T-cell (primary cell): Measurements from ENCODE around the gene OR5L2. TPM values are rescaled to one million over a fixed set of nuclear protein-coding genes. Genes with fewer than 3 reads are reported as not detected.
"Not testable (repeated sequence)": the region's sequence is repeated elsewhere in the genome, so short reads cannot be mapped to it uniquely, and the experiment has no call there.

Source experiments
- ATAC-seq, 4 experiments: fragments of 200-7000 bp in 3 of 4; fragments of 150-1000 bp in 1 of 4; cut with Tn5 transposase; replicated peaks in 1 of 4; 1 replicate in 3 of 4; 2 replicates in 1 of 4; pipeline ENCODE4 v1.10.0; 2021; ENCODE audit warnings: moderate library complexity in 3 of 4, mild to moderate bottlenecking in 2 of 4, moderate number of reproducible peaks in 1 of 4
- CTCF ChIA-PET, 2 donors: fragments of 300-600 bp; sonication (Branson Sonifier 250); formaldehyde crosslinking; loops; one replicate each; lab custom pipeline; 2022; ENCODE audit warnings: antibody characterized with exemption in 2 of 2; lab: Charles Lee
- POLR2A ChIA-PET, 2 donors: fragments of 300-600 bp; sonication (Branson Sonifier 250); formaldehyde crosslinking; loops; one replicate each; lab custom pipeline; 2022; ENCODE audit warnings: antibody characterized with exemption in 2 of 2; lab: Charles Lee
- DNase-seq, 35 experiments: peaks; one replicate each; pipeline versions ENCODE4 v3.0.0 to v3.0.0-alpha.2; 2013 to 2023
- H3K27ac ChIP-seq: one replicate; pipeline ENCODE4 v1.5.1; 2013; ENCODE audit warnings: low read length
- H3K27me3 ChIP-seq, 2 experiments: replicated peaks in 1 of 2; 1 replicate in 1 of 2; 2 replicates in 1 of 2; pipeline versions ENCODE4 v1.6.1 to v1.7.0; 2013; ENCODE audit warnings: low read length in 1 of 2, mixed read lengths in 1 of 2; ENCODE audit not compliant: control insufficient read depth in 2 of 2, insufficient read depth in 2 of 2; ENCODE audit errors: extremely low read depth in 1 of 2
- H3K36me3 ChIP-seq, 2 donors: 1 replicate in 1 of 2; 2 replicates in 1 of 2; pipeline versions ENCODE4 v1.6.1 to v1.7.0; 2013; ENCODE audit warnings: low read length in 1 of 2; ENCODE audit not compliant: control insufficient read depth in 2 of 2, insufficient read depth in 1 of 2; ENCODE audit errors: extremely low read depth in 1 of 2
- H3K4me1 ChIP-seq, 2 experiments: 1 replicate in 1 of 2; 2 replicates in 1 of 2; pipeline versions ENCODE4 v1.6.1 to v1.7.0; 2013; ENCODE audit warnings: low read length in 2 of 2, mixed read lengths in 1 of 2; ENCODE audit not compliant: insufficient read depth in 2 of 2, control insufficient read depth in 1 of 2; ENCODE audit errors: extremely low read depth in 1 of 2
- H3K4me3 ChIP-seq, 2 donors: 1 replicate in 1 of 2; 2 replicates in 1 of 2; pipeline versions ENCODE4 v1.5.1 to v1.7.0; 2013; ENCODE audit warnings: mild to moderate bottlenecking in 2 of 2, low read length in 1 of 2, moderate library complexity in 1 of 2; ENCODE audit not compliant: control insufficient read depth in 1 of 2; ENCODE audit errors: extremely low read depth in 1 of 2
- H3K9me3 ChIP-seq: 2 replicates; pipeline ENCODE4 v1.7.0; 2013
- H3K27ac Mint-ChIP-seq, 2 donors: one replicate each; pipeline ENCODE4 v1.8.0; 2020 to 2021; ENCODE audit warnings: mild to moderate bottlenecking in 2 of 2, mixed read lengths in 2 of 2
- H3K27me3 Mint-ChIP-seq, 2 donors: one replicate each; pipeline ENCODE4 v1.8.0; 2021 to 2022; ENCODE audit warnings: mixed read lengths in 2 of 2
- H3K36me3 Mint-ChIP-seq: one replicate; pipeline ENCODE4 v1.8.0; 2021; ENCODE audit warnings: mixed read lengths
- H3K4me1 Mint-ChIP-seq, 3 donors: one replicate each; pipeline ENCODE4 v1.8.0; 2020 to 2022; ENCODE audit warnings: mixed read lengths in 3 of 3, mild to moderate bottlenecking in 1 of 3
- H3K4me3 Mint-ChIP-seq, 3 donors: one replicate each; pipeline ENCODE4 v1.8.0; 2020 to 2022; ENCODE audit warnings: mild to moderate bottlenecking in 3 of 3, mixed read lengths in 3 of 3, moderate library complexity in 3 of 3
- H3K9me3 Mint-ChIP-seq, 3 donors: one replicate each; pipeline ENCODE4 v1.8.0; 2020 to 2022; ENCODE audit warnings: mixed read lengths in 3 of 3
- WGBS: methylation state at CpG from one replicate; pipeline ENCODE4 v1.1.5; 2013; ENCODE audit warnings: missing lambda C conversion rate; ENCODE audit not compliant: insufficient coverage; 5-methylcytosine and 5-hydroxymethylcytosine counted together
- total RNA-seq, 35 experiments: library from RNA in 6 of 35; stranded (reverse) in 6 of 35; fragments of 120-200 nt in 1 of 35; gene quantifications; one replicate each; pipeline versions ENCODE4 v1.2.1 to v1.2.4 and lab custom pipeline; 2013 to 2026

Gene OR5L2
- total RNA-seq, 5 donors from 2014 or later (not counting 1 experiment from before 2014, with no cell fraction given) = not detected

DNA sequence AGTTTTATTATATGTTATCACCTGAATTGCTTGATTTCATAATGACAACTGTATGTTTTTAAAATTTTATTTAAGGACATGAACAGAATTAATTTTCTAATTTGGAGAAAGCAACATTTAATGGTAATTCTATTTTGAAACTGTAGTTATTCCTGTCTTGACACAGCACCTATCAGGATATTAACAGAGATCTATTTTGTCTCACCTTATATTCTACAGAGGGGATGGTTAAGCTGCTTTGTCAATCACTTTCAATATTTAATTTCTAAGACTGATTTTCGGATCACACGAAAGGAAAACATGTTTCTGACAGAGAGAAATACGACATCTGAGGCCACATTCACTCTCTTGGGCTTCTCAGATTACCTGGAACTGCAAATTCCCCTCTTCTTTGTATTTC lies 11.4 kb downstream of the OR5L2 start, which contains the start of gene OR5D16:
Gene OR5D16 (plus strand): TSS at position 301 of the 400 bp plus-strand sequence. CDS start 0 bp downstream, at position 301.
- Histone ChIP-seq H3K4me1 (no peaks in the 10 kb centered on the region), H3K27me3 (no peaks in the 10 kb centered on the region), H3K9me3 (no peaks in the 10 kb centered on the region), H3K36me3 (no peaks in the 10 kb centered on the region), H3K27ac (no peak within 1 kb of the TSS), H3K4me3 (no peak within 1 kb of the TSS)
- CTCF ChIA-PET = no interaction called here
- ATAC-seq (no peak), DNase-seq (no peak)
- Mint-ChIP-seq H3K27ac (no peak within 1 kb of the TSS), H3K4me1 (no peaks in the 10 kb centered on the region), H3K9me3 (peaks cover 12 to 30% (median 27%) of the 10 kb centered on the region in 3 donors), H3K4me3 (no peak within 1 kb of the TSS), H3K27me3 (no peaks in the 10 kb centered on the region), H3K36me3 (no peaks in the 10 kb centered on the region)
- WGBS = no CpG with 5 or more reads among the region's 3 CpGs
- POLR2A ChIA-PET = no interaction called here

DNA sequence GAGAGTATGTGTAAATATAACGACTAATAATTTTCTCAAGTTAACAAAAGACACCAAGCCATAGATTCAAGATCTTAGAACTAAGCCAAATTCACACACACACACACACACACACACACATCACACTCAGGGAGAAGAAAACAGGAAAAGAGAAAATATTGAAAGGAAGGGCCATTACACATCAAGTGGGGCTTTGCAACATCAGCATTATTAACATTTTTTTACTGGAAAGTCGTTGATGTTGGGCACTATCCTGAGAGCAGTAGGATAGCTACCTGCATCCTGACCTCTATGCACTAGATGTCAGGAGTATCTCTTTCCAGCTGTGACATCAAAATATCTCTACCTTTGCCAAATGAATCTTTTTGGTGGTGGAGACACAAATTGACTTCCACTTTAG lies 20.4 kb downstream of the OR5L2 start:
- H3K4me1 ChIP-seq = no peaks in the 10 kb centered on the region
- Mint-ChIP-seq H3K4me3 (no peak overlapping the region), H3K9me3 (peaks cover 4 to 20% (median 15%) of the 10 kb centered on the region in 3 donors), H3K36me3 (no peaks in the 10 kb centered on the region), H3K27ac (no peak overlapping the region), H3K4me1 (no peaks in the 10 kb centered on the region), H3K27me3 (no peaks in the 10 kb centered on the region)
- CTCF ChIA-PET = no interaction called here
- 60% methylated on average over 1 of the region's 2 CpGs for WGBS
- H3K27ac ChIP-seq = no peak overlapping the region
- no peaks in the 10 kb centered on the region for H3K27me3 ChIP-seq
- POLR2A ChIA-PET = no interaction called here
- DNase-seq (no peak), ATAC-seq (no peak)
- H3K36me3 ChIP-seq = no peaks in the 10 kb centered on the region
- no peak overlapping the region for H3K4me3 ChIP-seq
- no peaks in the 10 kb centered on the region for H3K9me3 ChIP-seq

GRCh38 chr11:55849037-55849436 lies 22.0 kb downstream of the OR5L2 start:
- Mint-ChIP-seq H3K9me3 (peaks cover 4 to 22% (median 20%) of the 10 kb centered on the region in 3 donors), H3K4me3 (no peak overlapping the region), H3K27ac (no peak overlapping the region), H3K36me3 (no peaks in the 10 kb centered on the region), H3K4me1 (no peaks in the 10 kb centered on the region), H3K27me3 (no peaks in the 10 kb centered on the region)
- Histone ChIP-seq H3K27ac (no peak overlapping the region), H3K27me3 (no peaks in the 10 kb centered on the region), H3K9me3 (no peaks in the 10 kb centered on the region), H3K36me3 (no peaks in the 10 kb centered on the region), H3K4me1 (no peaks in the 10 kb centered on the region), H3K4me3 (no peak overlapping the region)
- ATAC-seq (no peak), DNase-seq (no peak)
- ChIA-PET POLR2A (no interaction called here), CTCF (no interaction called here)

GRCh38 chr11:55852141-55852540 lies 25.1 kb downstream of the OR5L2 start:
- Histone ChIP-seq H3K27me3 (no peaks in the 10 kb centered on the region), H3K27ac (no peak overlapping the region), H3K4me1 (no peaks in the 10 kb centered on the region), H3K36me3 (no peaks in the 10 kb centered on the region), H3K4me3 (no peak overlapping the region), H3K9me3 (no peaks in the 10 kb centered on the region)
- Mint-ChIP-seq H3K27ac (no peak overlapping the region), H3K4me1 (no peaks in the 10 kb centered on the region), H3K36me3 (no peaks in the 10 kb centered on the region), H3K27me3 (no peaks in the 10 kb centered on the region), H3K4me3 (no peak overlapping the region), H3K9me3 (peaks cover 0 to 13% (median 12%) of the 10 kb centered on the region in 3 donors)
- no peak for DNase-seq
- ChIA-PET CTCF (no interaction called here), POLR2A (no interaction called here)
- WGBS = no CpG with 5 or more reads among the region's 1 CpG
- no peak for ATAC-seq

DNA sequence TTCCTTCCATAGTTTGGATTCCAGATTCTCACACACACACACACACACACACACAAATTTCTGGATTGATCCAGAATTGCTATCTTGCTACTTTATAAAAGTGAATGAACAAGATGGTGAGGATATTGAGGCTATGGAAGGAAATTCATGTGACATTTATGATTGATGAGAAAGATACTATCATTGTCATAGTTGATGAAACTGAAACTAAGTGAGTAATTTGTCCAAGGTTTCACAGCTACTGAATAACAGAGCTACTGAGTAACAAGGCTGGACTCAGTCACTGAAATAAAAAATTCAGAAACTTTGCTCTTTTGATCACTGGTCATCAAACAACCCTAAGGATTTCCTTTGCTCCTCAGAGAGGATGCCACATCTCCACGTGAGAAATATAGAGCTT lies 27.7 kb downstream of the OR5L2 start:
- Mint-ChIP-seq H3K27ac (no peak overlapping the region), H3K27me3 (no peaks in the 10 kb centered on the region), H3K4me1 (no peaks in the 10 kb centered on the region), H3K4me3 (no peak overlapping the region), H3K9me3 (peaks cover 4 to 20% (median 18%) of the 10 kb centered on the region in 3 donors), H3K36me3 (no peaks in the 10 kb centered on the region)
- H3K36me3 ChIP-seq = no peaks in the 10 kb centered on the region
- H3K4me3 ChIP-seq = no peak overlapping the region
- no CpG with 5 or more reads among the region's 1 CpG for WGBS
- no peaks in the 10 kb centered on the region for H3K4me1 ChIP-seq
- POLR2A ChIA-PET = no interaction called here
- no peaks in the 10 kb centered on the region for H3K9me3 ChIP-seq
- CTCF ChIA-PET = no interaction called here
- no peaks in the 10 kb centered on the region for H3K27me3 ChIP-seq
- no peak overlapping the region for H3K27ac ChIP-seq
- ATAC-seq = no peak
- no peak for DNase-seq

GRCh38 chr11:55867354-55867753 lies 40.3 kb downstream of the OR5L2 start:
- H3K27me3 ChIP-seq, H3K27ac Mint-ChIP-seq, H3K27ac ChIP-seq, H3K9me3 ChIP-seq, POLR2A ChIA-PET, H3K36me3 ChIP-seq, CTCF ChIA-PET, ATAC-seq, H3K4me1 ChIP-seq, H3K4me3 ChIP-seq, H3K36me3 Mint-ChIP-seq, H3K4me3 Mint-ChIP-seq, H3K27me3 Mint-ChIP-seq, H3K4me1 Mint-ChIP-seq, DNase-seq: not testable (repeated sequence)
- peaks cover 10 to 19% (median 10%) of the 10 kb centered on the region in 3 donors for H3K9me3 Mint-ChIP-seq
- WGBS = 71% methylated on average over 1 of the region's 4 CpGs

GRCh38 chr11:55872731-55873130 lies 45.7 kb downstream of the OR5L2 start:
- DNase-seq, H3K9me3 ChIP-seq, CTCF ChIA-PET, H3K36me3 ChIP-seq, H3K27ac Mint-ChIP-seq, H3K4me3 ChIP-seq, ATAC-seq, H3K4me1 ChIP-seq, H3K4me3 Mint-ChIP-seq, H3K27ac ChIP-seq, H3K27me3 Mint-ChIP-seq, POLR2A ChIA-PET, H3K27me3 ChIP-seq, H3K9me3 Mint-ChIP-seq, H3K4me1 Mint-ChIP-seq, H3K36me3 Mint-ChIP-seq: not testable (repeated sequence)
- WGBS = 29% methylated on average over 32 of the region's 33 CpGs
